Spleen (tissue), 11 donors: Measurements from ENCODE around the gene ABCA10. TPM values are rescaled to one million over a fixed set of nuclear protein-coding genes. Genes with fewer than 3 reads are reported as not detected.

Experiments
- DNase-seq: peaks from one replicate; pipeline ENCODE4 v3.0.0-alpha.2; 2020
- H3K27ac ChIP-seq, 8 donors: fragments of 200-600 bp; sonication (generic) in 7 of 8; 1 replicate in 4 of 8; 2 replicates in 4 of 8; pipeline versions ENCODE4 v1.5.0 to v1.8.0; 2016 to 2021; ENCODE audit warnings: inconsistent platforms in 4 of 8, mild to moderate bottlenecking in 4 of 8, moderate library complexity in 1 of 8
- H3K27me3 ChIP-seq, 7 donors: fragments of 200-600 bp; sonication (generic) in 6 of 7; replicated peaks in 1 of 7; 1 replicate in 4 of 7; 2 replicates in 3 of 7; pipeline versions ENCODE4 v1.5.0 to v1.8.0; 2016 to 2021; ENCODE audit warnings: inconsistent platforms in 3 of 7, mild to moderate bottlenecking in 1 of 7
- H3K36me3 ChIP-seq, 6 donors: fragments of 200-600 bp; sonication (generic) in 5 of 6; 1 replicate in 4 of 6; 2 replicates in 2 of 6; pipeline versions ENCODE4 v1.5.0 to v1.8.0; 2016 to 2021; ENCODE audit warnings: inconsistent platforms in 2 of 6
- H3K4me1 ChIP-seq, 6 donors: fragments of 200-600 bp; sonication (generic) in 5 of 6; 1 replicate in 3 of 6; 2 replicates in 3 of 6; pipeline versions ENCODE4 v1.5.0 to v1.8.0; 2016 to 2021; ENCODE audit warnings: inconsistent platforms in 3 of 6
- H3K4me3 ChIP-seq, 8 donors: fragments of 200-600 bp; sonication (generic) in 7 of 8; 1 replicate in 4 of 8; 2 replicates in 4 of 8; pipeline versions ENCODE4 v1.5.0 to v1.8.0; 2016 to 2021; ENCODE audit warnings: inconsistent platforms in 4 of 8, mild to moderate bottlenecking in 4 of 8, moderate library complexity in 2 of 8
- H3K9me3 ChIP-seq, 8 donors: fragments of 200-600 bp; sonication (generic) in 7 of 8; 1 replicate in 4 of 8; 2 replicates in 4 of 8; pipeline versions ENCODE4 v1.5.0 to v1.8.0; 2016 to 2021; ENCODE audit warnings: inconsistent platforms in 4 of 8
- CTCF ChIP-seq, 11 experiments: fragments of 200-600 bp in 7 of 11; fragments of 450-650 bp in 4 of 11; sonication (generic) in 4 of 11; IDR thresholded peaks in 8 of 11; conservative IDR thresholded peaks in 3 of 11; 1 replicate in 7 of 11; 2 replicates in 4 of 11; pipeline versions ENCODE4 v1.4.0 to v1.8.0; 2016 to 2021; ENCODE audit warnings: antibody characterized with exemption in 11 of 11, inconsistent platforms in 4 of 11, mild to moderate bottlenecking in 1 of 11
- POLR2A ChIP-seq, 3 donors: fragments of 450-650 bp; IDR thresholded peaks; one replicate each; pipeline ENCODE4 v1.5.1; 2017; ENCODE audit warnings: antibody characterized with exemption in 3 of 3, mild to moderate bottlenecking in 1 of 3
- POLR2AphosphoS5 ChIP-seq, 3 donors: sonication (generic); formaldehyde crosslinking; IDR thresholded peaks; one replicate each; pipeline ENCODE4 v1.5.1; 2017; ENCODE audit warnings: antibody characterized with exemption in 3 of 3
- WGBS, 5 donors: extraction: QIAGEN DNeasy Blood & Tissue Kit in 3 of 5; methylation state at CpG; one replicate each; pipeline versions ENCODE4 v1.1.5 to v1.1.7; 2013 to 2018; 5-methylcytosine and 5-hydroxymethylcytosine counted together
- intact Hi-C: fragments of 100-400 bp; cut with DNase I; formaldehyde crosslinking; loops from one replicate; pipeline ENCODE4 v1.15.0; 2023; ENCODE audit warnings: low total_unique reads
- polyA plus RNA-seq, 3 donors: library from polyadenylated mRNA; stranded (reverse); fragments of 200-250 nt; gene quantifications; one replicate each; pipeline ENCODE4 v1.2.1, GENCODE V29; 2013
- total RNA-seq, 7 donors: library from RNA; depleted of rRNA in 3 of 7; stranded (reverse); fragments of >200 nt in 3 of 7; fragmentation: NEBNext Ultra II Directional in 4 of 7; extraction: Animal tissue kit (Norgen Biotek cat#: 25700) in 4 of 7; gene quantifications; one replicate each; pipeline versions ENCODE4 v1.1.0 to v1.2.1, GENCODE V29; 2016 to 2021
- donor health status: healthy with polysubstance abuse.
- donor health status: DM: no; HTN: no; CAD: no; lungs with moderate emphysema.
- donor health status: DM: no; HTN: no; CAD: no.
- donor health status: Bipolar disorder and iron deficiency.
- donor health status: healthy.
- donor health status: DM: no; HTN: no; CAD: no.
- donor health status: DM: yes; HTN: yes; CAD: no.

Gene ABCA10
- total and polyA plus RNA-seq, 10 donors: 1.5 to 4.9 (median 2.4) TPM

- no peak for TF ChIP-seq CTCF (IDR thresholded peaks at IDR 0.05 in 8 of 11, conservative IDR thresholded peaks at IDR 0.05 in 3 of 11)
- TF ChIP-seq POLR2AphosphoS5 (IDR thresholded peaks at IDR 0.05): no peak
- TF ChIP-seq POLR2A (IDR thresholded peaks at IDR 0.05): no peak
- intact Hi-C loops: no loop called here
- no peaks in the 10 kb centered on the region for H3K9me3 ChIP-seq
- H3K4me3 ChIP-seq: no peak overlapping the region
- no peaks in the 10 kb centered on the region for H3K36me3 ChIP-seq
- H3K27me3 ChIP-seq: no peaks in the 10 kb centered on the region
- no peak overlapping the region for H3K27ac ChIP-seq
- WGBS, 5 donors: 67 to 78% (median 73%) methylated on average over 1 of the region's 1 CpG
- DNase-seq: no peak
- H3K4me1 ChIP-seq: peaks cover 0 to 7% (median 0%) of the 10 kb centered on the region in 6 donors
These were observed 8.5 kb downstream of the ABCA10 start for GRCh38 chr17:69220098-69220497.

GRCh38 chr17:69218986-69219385, 9.6 kb downstream of the ABCA10 start:
- H3K4me1 ChIP-seq: peaks cover 0 to 7% (median 0%) of the 10 kb centered on the region in 6 donors
- no peaks in the 10 kb centered on the region for H3K27me3 ChIP-seq
- no peak overlapping the region for H3K27ac ChIP-seq
- DNase-seq: no peak
- H3K36me3 ChIP-seq: no peaks in the 10 kb centered on the region
- WGBS, 5 donors: 86 to 95% (median 92%) methylated on average over 3 of the region's 3 CpGs
- H3K9me3 ChIP-seq: no peaks in the 10 kb centered on the region
- no peak overlapping the region for H3K4me3 ChIP-seq
- TF ChIP-seq POLR2AphosphoS5 (IDR thresholded peaks at IDR 0.05): no peak
- TF ChIP-seq CTCF (IDR thresholded peaks at IDR 0.05 in 8 of 11, conservative IDR thresholded peaks at IDR 0.05 in 3 of 11): no peak
- TF ChIP-seq POLR2A (IDR thresholded peaks at IDR 0.05): no peak
- intact Hi-C loops: no loop called here

- TF ChIP-seq POLR2AphosphoS5 (IDR thresholded peaks at IDR 0.05) (no peak), CTCF (IDR thresholded peaks at IDR 0.05 in 8 of 11, conservative IDR thresholded peaks at IDR 0.05 in 3 of 11) (no peak), POLR2A (IDR thresholded peaks at IDR 0.05) (no peak)
- H3K9me3 ChIP-seq: no peaks in the 10 kb centered on the region
- intact Hi-C loops: no loop called here
- H3K4me3 ChIP-seq: no peak overlapping the region
- DNase-seq: no peak
- no peaks in the 10 kb centered on the region for H3K36me3 ChIP-seq
- no peaks in the 10 kb centered on the region for H3K4me1 ChIP-seq
- H3K27me3 ChIP-seq: no peaks in the 10 kb centered on the region
- 86 to 96% (median 93%) methylated on average over 5 to 9 of the region's 9 CpGs for WGBS, 5 donors
- no peak overlapping the region for H3K27ac ChIP-seq
These were observed 15.4 kb downstream of the ABCA10 start for GRCh38 chr17:69213059-69213813.

GRCh38 chr17:69208640-69209039, 20.0 kb downstream of the ABCA10 start:
- Histone ChIP-seq H3K4me1 (no peaks in the 10 kb centered on the region), H3K4me3 (no peak overlapping the region), H3K27ac (no peak overlapping the region), H3K9me3 (no peaks in the 10 kb centered on the region), H3K36me3 (no peaks in the 10 kb centered on the region), H3K27me3 (no peaks in the 10 kb centered on the region)
- DNase-seq: peak; percentile 29
- no peak for TF ChIP-seq POLR2AphosphoS5 (IDR thresholded peaks at IDR 0.05)
- no peak for TF ChIP-seq POLR2A (IDR thresholded peaks at IDR 0.05)
- TF ChIP-seq CTCF (IDR thresholded peaks at IDR 0.05 in 8 of 11, conservative IDR thresholded peaks at IDR 0.05 in 3 of 11): no peak
- intact Hi-C loops: no loop called here
- WGBS, 5 donors: 80 to 98% (median 84%) methylated on average over 2 of the region's 2 CpGs
